PC-3 (cell line): ENCODE data around the gene MED13L. TPM values are rescaled to one million over a fixed set of nuclear protein-coding genes. Genes with fewer than 3 reads are reported as not detected.

Source experiments
- ATAC-seq: fragments of 200-7000 bp; cut with Tn5 transposase; 2 replicates; pipeline ENCODE4 v1.9.1; 2020; ENCODE audit warnings: mild to moderate bottlenecking, moderate library complexity
- BruUV-seq: library from RNA; stranded (reverse); fragments of 400-500 nt; replicated peaks from 2 replicates; lab custom pipeline; 2021; lab: Mats Ljungman, UMichigan
- CTCF ChIA-PET: fragments of 300-600 bp; sonication (Branson Sonifier 250); formaldehyde crosslinking; loops from one replicate; lab custom pipeline; 2022; ENCODE audit warnings: antibody characterized with exemption; lab: Charles Lee
- POLR2A ChIA-PET: fragments of 300-600 bp; sonication (Branson Sonifier 250); formaldehyde crosslinking; loops from one replicate; lab custom pipeline; 2022; ENCODE audit warnings: antibody characterized with exemption; ENCODE audit not compliant: unreplicated experiment; lab: Charles Lee
- DNase-seq: peaks from one replicate; pipeline ENCODE4 v3.0.0-alpha.2; 2015
- H2AFZ ChIP-seq: fragments of 300-600 bp; sonication (generic); 2 replicates; pipeline ENCODE4 v1.6.0; 2016; ENCODE audit warnings: antibody characterized with exemption, low read length
- H3F3A ChIP-seq: fragments of 300-600 bp; sonication (generic); one replicate; pipeline ENCODE4 v1.6.0; 2017; ENCODE audit warnings: antibody characterized with exemption, low read length, control low read depth, mild to moderate bottlenecking; ENCODE audit not compliant: unreplicated experiment
- H3K27ac ChIP-seq: fragments of 300-600 bp; sonication (generic); 2 replicates; pipeline ENCODE4 v1.5.1; 2016; ENCODE audit warnings: mild to moderate bottlenecking, low read length
- H3K27me3 ChIP-seq: fragments of 300-600 bp; sonication (generic); 2 replicates; pipeline ENCODE4 v1.6.1; 2016; ENCODE audit warnings: low read length, mixed read lengths
- H3K36me3 ChIP-seq: fragments of 300-600 bp; sonication (generic); 2 replicates; pipeline ENCODE4 v1.6.1; 2016; ENCODE audit warnings: low read depth, mixed run types, low read length, mixed read lengths
- H3K4me1 ChIP-seq: fragments of 300-600 bp; sonication (generic); 2 replicates; pipeline ENCODE4 v1.5.1; 2016; ENCODE audit warnings: low read length; ENCODE audit not compliant: insufficient read depth
- H3K4me2 ChIP-seq: fragments of 300-600 bp; sonication (generic); 2 replicates; pipeline ENCODE4 v1.6.0; 2016; ENCODE audit warnings: low read length
- H3K4me3 ChIP-seq: fragments of 300-600 bp; sonication (generic); 2 replicates; pipeline ENCODE4 v1.5.1; 2016; ENCODE audit warnings: mild to moderate bottlenecking, low read length, mixed read lengths
- H3K79me2 ChIP-seq: fragments of 300-600 bp; sonication (generic); 2 replicates; pipeline ENCODE4 v1.6.1; 2017; ENCODE audit warnings: low read length, mixed read lengths
- H3K9ac ChIP-seq: fragments of 300-600 bp; sonication (generic); 2 replicates; pipeline ENCODE4 v1.6.0; 2016; ENCODE audit warnings: mild to moderate bottlenecking, low read length
- H3K9me2 ChIP-seq: fragments of 300-600 bp; sonication (generic); replicated peaks from 2 replicates; pipeline ENCODE4 v1.6.1; 2016; ENCODE audit warnings: mixed run types, low read length, mixed read lengths
- H3K9me3 ChIP-seq: fragments of 300-600 bp; sonication (generic); 2 replicates; pipeline ENCODE4 v1.6.1; 2016; ENCODE audit warnings: low read length, mixed read lengths
- H4K20me1 ChIP-seq: fragments of 300-600 bp; sonication (generic); 2 replicates; pipeline ENCODE4 v1.6.1; 2016; ENCODE audit warnings: low read length, mixed read lengths
- EZH2 ChIP-seq: fragments of 300-600 bp; sonication (generic); IDR thresholded peaks from one replicate; pipeline ENCODE4 v1.6.1; 2017; ENCODE audit warnings: antibody characterized with exemption, mild to moderate bottlenecking, low read length; ENCODE audit not compliant: unreplicated experiment
- EZH2phosphoT487 ChIP-seq: fragments of 300-600 bp; sonication (generic); IDR thresholded peaks from 2 replicates; pipeline ENCODE4 v1.6.1; 2018; ENCODE audit warnings: mild to moderate bottlenecking, antibody characterized with exemption, low read length, borderline replicate concordance
- intact Hi-C: fragments of 100-400 bp; cut with micrococcal nuclease; formaldehyde crosslinking; loops from 2 replicates; pipeline ENCODE4 v1.9.0; 2023
- total RNA-seq: library from RNA; depleted of rRNA; stranded (reverse); fragments of >200 nt; gene quantifications from 2 replicates; pipeline ENCODE4 v1.2.3, GENCODE V29; 2014
- TF ChIP-seq, protein P1 (sequence below): fragments of 300-600 bp; sonication (generic); conservative IDR thresholded peaks from 2 replicates; pipeline ENCODE4 v1.5.1; 2017; ENCODE audit warnings: antibody characterized with exemption, low read depth, mild to moderate bottlenecking, low read length

Gene MED13L
- total RNA-seq, 1 experiment from 2014 or later, result 61.2 TPM

DNA sequence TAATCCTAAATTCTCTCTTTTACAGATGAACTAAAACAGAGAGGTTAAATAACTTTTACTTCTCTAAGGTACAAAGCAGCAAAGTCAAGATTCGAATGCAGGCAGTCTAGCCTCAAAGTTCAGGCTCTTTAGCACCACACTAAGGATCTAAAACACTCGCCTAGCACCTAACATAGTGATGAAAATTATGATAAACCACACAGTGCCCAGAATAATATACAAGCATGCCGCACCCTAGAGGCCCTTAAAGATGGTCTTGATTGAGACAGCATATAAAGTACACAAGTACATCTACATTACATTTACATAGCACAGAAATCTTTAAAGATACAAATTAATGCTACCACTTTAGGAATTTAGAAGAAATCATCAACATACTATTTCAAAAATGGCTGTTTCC is 207.0 kb downstream of the MED13L start:
- no TSS peak for BruUV-seq
- no peak for ATAC-seq

DNA sequence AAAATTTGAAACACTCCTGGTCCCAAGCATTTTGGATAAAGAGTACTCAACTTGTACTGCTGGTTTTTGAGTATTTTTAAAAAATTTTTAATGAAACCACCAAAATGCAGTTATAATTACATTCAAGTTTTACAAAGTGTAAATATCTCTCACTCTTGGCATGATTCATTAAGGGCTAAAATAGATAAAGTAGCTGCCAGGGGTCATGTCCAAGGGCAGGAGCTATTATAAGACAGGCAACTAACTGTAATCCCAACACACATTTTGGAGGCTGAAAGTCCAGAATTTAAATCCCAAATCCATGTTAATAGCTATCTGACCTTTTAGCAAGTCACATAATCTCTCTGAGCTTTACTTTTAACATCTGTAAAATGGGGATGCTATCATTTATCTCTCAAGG is 207.6 kb downstream of the MED13L start:
- DNase-seq (no peak), ATAC-seq (no peak)
- H3F3A ChIP-seq, result no peaks in the 10 kb centered on the region
- no peaks in the 10 kb centered on the region for H3K9me3 ChIP-seq
- H3K79me2 ChIP-seq, result peaks cover 56% of the 10 kb centered on the region
- ChIA-PET CTCF (no interaction called here), POLR2A (interaction anchor here (0.7 kb wide), 1 partner anchor 23 kb away, joined by 3 read pairs; no protein-coding TSS in a partner anchor)
- peaks cover 4% of the 10 kb centered on the region; the same call in 1 of the 2 replicates for H4K20me1 ChIP-seq
- H3K9ac ChIP-seq, result no peak overlapping the region
- peaks cover 6% of the 10 kb centered on the region for H3K4me1 ChIP-seq
- intact Hi-C loops, result loop anchor here (5.0 kb wide), 3 partner anchors 38 to 167 kb away; no protein-coding TSS in a partner anchor
- no peak overlapping the region for H2AFZ ChIP-seq
- no peak overlapping the region for H3K4me2 ChIP-seq
- TF ChIP-seq, protein P1, sequence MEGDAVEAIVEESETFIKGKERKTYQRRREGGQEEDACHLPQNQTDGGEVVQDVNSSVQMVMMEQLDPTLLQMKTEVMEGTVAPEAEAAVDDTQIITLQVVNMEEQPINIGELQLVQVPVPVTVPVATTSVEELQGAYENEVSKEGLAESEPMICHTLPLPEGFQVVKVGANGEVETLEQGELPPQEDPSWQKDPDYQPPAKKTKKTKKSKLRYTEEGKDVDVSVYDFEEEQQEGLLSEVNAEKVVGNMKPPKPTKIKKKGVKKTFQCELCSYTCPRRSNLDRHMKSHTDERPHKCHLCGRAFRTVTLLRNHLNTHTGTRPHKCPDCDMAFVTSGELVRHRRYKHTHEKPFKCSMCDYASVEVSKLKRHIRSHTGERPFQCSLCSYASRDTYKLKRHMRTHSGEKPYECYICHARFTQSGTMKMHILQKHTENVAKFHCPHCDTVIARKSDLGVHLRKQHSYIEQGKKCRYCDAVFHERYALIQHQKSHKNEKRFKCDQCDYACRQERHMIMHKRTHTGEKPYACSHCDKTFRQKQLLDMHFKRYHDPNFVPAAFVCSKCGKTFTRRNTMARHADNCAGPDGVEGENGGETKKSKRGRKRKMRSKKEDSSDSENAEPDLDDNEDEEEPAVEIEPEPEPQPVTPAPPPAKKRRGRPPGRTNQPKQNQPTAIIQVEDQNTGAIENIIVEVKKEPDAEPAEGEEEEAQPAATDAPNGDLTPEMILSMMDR, result no peak
- no peak for TF ChIP-seq EZH2
- TF ChIP-seq EZH2phosphoT487, result no peak
- H3K4me3 ChIP-seq, result no peak overlapping the region
- no peaks in the 10 kb centered on the region for H3K9me2 ChIP-seq
- no TSS peak for BruUV-seq
- no peaks in the 10 kb centered on the region for H3K27me3 ChIP-seq
- H3K27ac ChIP-seq, result no peak overlapping the region
- no peaks in the 10 kb centered on the region for H3K36me3 ChIP-seq

More for the DNA sequence above, 207.0 kb downstream of the MED13L start:
- Histone ChIP-seq H3K27me3 (no peaks in the 10 kb centered on the region), H3K4me1 (peaks cover 6% of the 10 kb centered on the region), H3K9me3 (no peaks in the 10 kb centered on the region), H3K79me2 (peaks cover 51% of the 10 kb centered on the region), H3K4me2 (no peak overlapping the region), H3K4me3 (no peak overlapping the region), H3K27ac (no peak overlapping the region), H4K20me1 (peaks cover 4% of the 10 kb centered on the region; the same call in 1 of the 2 replicates), H3K36me3 (no peaks in the 10 kb centered on the region), H3K9ac (no peak overlapping the region), H2AFZ (no peak overlapping the region), H3K9me2 (no peaks in the 10 kb centered on the region), H3F3A (no peaks in the 10 kb centered on the region)
- DNase-seq, result no peak
- CTCF ChIA-PET, result no interaction called here
- POLR2A ChIA-PET, result interaction anchor here (0.7 kb wide), 1 partner anchor 22 kb away, joined by 3 read pairs; no protein-coding TSS in a partner anchor
- no peak for TF ChIP-seq EZH2phosphoT487
- TF ChIP-seq EZH2, result no peak
- TF ChIP-seq, protein P1, result no peak
- intact Hi-C loops, result no loop called here

DNA sequence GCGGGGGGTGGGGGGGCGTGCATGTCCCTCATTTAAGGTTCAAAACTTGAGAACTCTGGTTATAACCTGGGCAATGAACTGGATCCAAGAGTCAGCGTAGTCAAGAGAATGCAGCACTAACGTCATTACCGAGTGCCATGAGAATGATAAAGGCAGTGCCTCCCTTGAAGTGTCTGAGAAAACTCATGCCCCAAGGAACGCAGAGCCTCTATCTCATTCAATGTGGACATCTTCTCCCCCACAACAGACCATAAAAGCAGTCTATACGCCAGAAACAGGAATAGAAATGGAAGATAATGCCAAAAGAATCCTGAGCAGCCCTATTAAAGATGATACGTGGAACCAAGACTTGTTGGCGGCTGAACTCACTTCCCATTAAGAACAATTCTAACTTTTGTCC is 208.6 kb downstream of the MED13L start:
- TF ChIP-seq EZH2phosphoT487, result no peak
- TF ChIP-seq, protein P1, result no peak
- no peak for TF ChIP-seq EZH2
- DNase-seq (no peak), ATAC-seq (no peak)
- intact Hi-C loops, result loop anchor here (5.0 kb wide), 3 partner anchors 37 to 168 kb away; no protein-coding TSS in a partner anchor
- peaks cover 6% of the 10 kb centered on the region for H3K4me1 ChIP-seq
- CTCF ChIA-PET, result no interaction called here
- no peak overlapping the region for H3K9ac ChIP-seq
- no peaks in the 10 kb centered on the region for H3F3A ChIP-seq
- peaks cover 4% of the 10 kb centered on the region; the same call in 1 of the 2 replicates for H4K20me1 ChIP-seq
- H3K36me3 ChIP-seq, result no peaks in the 10 kb centered on the region
- H3K9me2 ChIP-seq, result no peaks in the 10 kb centered on the region
- no peaks in the 10 kb centered on the region for H3K27me3 ChIP-seq
- no peak overlapping the region for H3K4me2 ChIP-seq
- no peak overlapping the region for H2AFZ ChIP-seq
- H3K4me3 ChIP-seq, result no peak overlapping the region
- POLR2A ChIA-PET, result no interaction called here
- H3K79me2 ChIP-seq, result peaks cover 58% of the 10 kb centered on the region
- no peaks in the 10 kb centered on the region for H3K9me3 ChIP-seq
- BruUV-seq, result no TSS peak
- no peak overlapping the region for H3K27ac ChIP-seq
